ENCODE measurements around the gene AKR1C3.

DNA sequence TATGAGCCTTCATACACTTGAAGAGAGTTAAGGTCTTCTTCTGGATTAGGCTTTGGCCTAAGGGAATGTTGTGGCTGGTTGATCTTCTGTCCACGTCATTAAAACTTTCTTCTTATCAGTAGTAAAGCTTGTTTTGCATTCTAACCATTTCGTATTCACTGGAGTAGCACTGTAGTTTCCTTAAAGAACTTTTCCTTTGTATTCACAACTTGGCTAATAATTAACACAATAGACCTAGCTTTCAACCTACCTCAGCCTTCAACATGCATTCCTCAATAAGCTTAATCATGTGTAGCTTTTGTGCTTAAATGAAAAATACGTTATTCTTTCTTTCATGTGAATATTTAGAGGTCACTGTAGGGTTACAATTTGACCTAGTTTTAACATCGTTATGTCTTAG, 48.0 kb downstream of the AKR1C3 start:
- TF ChIP-seq CTCF (IDR thresholded peaks at IDR 0.05 in 2 of 3, conservative IDR thresholded peaks at IDR 0.05 in 1 of 3; ENCODE audit: borderline replicate concordance in 1 of 3, insufficient read depth in 1 of 3, low read depth in 2 of 3, low read length in 2 of 3) (no peak), SP1 (IDR thresholded peaks at IDR 0.05; ENCODE audit: low read depth) (no peak), EZH2 (IDR thresholded peaks at IDR 0.05) (no peak), CEBPB (IDR thresholded peaks at IDR 0.05; ENCODE audit: low read depth) (no peak), ZNF274 (IDR thresholded peaks at IDR 0.05; ENCODE audit: low read depth, low read length) (no peak), CBX3 (IDR thresholded peaks at IDR 0.05; ENCODE audit: low read depth) (no peak), EGR1 (IDR thresholded peaks at IDR 0.05; ENCODE audit: low read depth) (no peak), POLR2A (IDR thresholded peaks at IDR 0.05; ENCODE audit: borderline replicate concordance, extremely low read depth, insufficient read depth, insufficient read length) (no peak), RAD21 (IDR thresholded peaks at IDR 0.05; ENCODE audit: low read depth) (no peak), YY1 (IDR thresholded peaks at IDR 0.05; ENCODE audit: extremely low read depth, insufficient replicate concordance, low read depth, low read length) (no peak)
- TF ChIP-seq, protein P1, sequence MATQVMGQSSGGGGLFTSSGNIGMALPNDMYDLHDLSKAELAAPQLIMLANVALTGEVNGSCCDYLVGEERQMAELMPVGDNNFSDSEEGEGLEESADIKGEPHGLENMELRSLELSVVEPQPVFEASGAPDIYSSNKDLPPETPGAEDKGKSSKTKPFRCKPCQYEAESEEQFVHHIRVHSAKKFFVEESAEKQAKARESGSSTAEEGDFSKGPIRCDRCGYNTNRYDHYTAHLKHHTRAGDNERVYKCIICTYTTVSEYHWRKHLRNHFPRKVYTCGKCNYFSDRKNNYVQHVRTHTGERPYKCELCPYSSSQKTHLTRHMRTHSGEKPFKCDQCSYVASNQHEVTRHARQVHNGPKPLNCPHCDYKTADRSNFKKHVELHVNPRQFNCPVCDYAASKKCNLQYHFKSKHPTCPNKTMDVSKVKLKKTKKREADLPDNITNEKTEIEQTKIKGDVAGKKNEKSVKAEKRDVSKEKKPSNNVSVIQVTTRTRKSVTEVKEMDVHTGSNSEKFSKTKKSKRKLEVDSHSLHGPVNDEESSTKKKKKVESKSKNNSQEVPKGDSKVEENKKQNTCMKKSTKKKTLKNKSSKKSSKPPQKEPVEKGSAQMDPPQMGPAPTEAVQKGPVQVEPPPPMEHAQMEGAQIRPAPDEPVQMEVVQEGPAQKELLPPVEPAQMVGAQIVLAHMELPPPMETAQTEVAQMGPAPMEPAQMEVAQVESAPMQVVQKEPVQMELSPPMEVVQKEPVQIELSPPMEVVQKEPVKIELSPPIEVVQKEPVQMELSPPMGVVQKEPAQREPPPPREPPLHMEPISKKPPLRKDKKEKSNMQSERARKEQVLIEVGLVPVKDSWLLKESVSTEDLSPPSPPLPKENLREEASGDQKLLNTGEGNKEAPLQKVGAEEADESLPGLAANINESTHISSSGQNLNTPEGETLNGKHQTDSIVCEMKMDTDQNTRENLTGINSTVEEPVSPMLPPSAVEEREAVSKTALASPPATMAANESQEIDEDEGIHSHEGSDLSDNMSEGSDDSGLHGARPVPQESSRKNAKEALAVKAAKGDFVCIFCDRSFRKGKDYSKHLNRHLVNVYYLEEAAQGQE (IDR thresholded peaks at IDR 0.05; ENCODE audit: low read depth) = no peak
- TF ChIP-seq, protein P2, sequence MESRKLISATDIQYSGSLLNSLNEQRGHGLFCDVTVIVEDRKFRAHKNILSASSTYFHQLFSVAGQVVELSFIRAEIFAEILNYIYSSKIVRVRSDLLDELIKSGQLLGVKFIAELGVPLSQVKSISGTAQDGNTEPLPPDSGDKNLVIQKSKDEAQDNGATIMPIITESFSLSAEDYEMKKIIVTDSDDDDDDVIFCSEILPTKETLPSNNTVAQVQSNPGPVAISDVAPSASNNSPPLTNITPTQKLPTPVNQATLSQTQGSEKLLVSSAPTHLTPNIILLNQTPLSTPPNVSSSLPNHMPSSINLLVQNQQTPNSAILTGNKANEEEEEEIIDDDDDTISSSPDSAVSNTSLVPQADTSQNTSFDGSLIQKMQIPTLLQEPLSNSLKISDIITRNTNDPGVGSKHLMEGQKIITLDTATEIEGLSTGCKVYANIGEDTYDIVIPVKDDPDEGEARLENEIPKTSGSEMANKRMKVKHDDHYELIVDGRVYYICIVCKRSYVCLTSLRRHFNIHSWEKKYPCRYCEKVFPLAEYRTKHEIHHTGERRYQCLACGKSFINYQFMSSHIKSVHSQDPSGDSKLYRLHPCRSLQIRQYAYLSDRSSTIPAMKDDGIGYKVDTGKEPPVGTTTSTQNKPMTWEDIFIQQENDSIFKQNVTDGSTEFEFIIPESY (IDR thresholded peaks at IDR 0.05; ENCODE audit: extremely low read depth, insufficient replicate concordance, low read length) = no peak
- TF ChIP-seq, protein P3, sequence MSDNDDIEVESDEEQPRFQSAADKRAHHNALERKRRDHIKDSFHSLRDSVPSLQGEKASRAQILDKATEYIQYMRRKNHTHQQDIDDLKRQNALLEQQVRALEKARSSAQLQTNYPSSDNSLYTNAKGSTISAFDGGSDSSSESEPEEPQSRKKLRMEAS (IDR thresholded peaks at IDR 0.05) = no peak
